ENCODE measurements around the gene DHRS13.
"Not testable (repeated sequence)": the region's sequence is repeated elsewhere in the genome, so short reads cannot be mapped to it uniquely, and the experiment has no call there.

The DHRS13 gene

DNA sequence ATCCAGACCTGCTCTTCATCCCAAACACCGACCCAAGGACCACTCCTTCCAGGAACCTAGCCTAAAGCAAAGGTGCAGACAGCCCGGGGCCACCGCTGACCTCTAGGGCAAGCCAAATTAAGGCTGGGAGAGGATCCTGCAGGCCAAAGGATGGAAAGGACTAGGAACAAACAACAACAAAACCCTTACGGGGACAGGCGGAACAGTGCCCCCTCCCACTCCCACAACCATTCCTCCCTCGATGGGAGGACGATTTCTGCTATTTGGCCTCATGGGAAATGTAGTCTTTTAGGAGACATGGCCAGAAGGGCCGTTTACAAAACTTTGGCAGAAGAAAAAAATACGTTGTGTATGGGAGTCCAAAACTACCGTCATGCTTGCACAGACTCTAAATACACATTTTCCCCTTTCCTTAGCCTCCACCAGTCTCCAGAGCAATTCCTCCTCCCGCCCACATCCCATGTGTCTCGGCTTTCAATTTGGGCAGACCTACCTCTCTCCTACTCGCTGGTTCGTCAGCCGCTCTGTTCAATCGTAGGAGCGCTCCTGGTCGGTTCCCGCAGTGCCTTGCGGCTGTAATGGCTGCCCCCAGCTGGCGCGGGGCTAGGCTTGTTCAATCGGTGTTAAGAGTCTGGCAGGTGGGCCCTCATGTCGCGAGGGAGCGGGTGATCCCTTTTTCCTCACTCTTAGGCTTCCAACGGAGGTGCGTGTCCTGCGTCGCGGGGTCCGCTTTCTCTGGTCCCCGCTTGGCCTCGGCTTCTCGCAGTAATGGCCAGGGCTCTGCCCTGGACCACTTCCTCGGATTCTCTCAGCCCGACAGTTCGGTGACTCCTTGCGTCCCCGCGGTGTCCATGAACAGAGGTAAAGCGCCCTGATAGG, 48.2 kb downstream of the DHRS13 start, which contains the start of gene ERAL1:
ERAL1 (plus strand) TSS at position 560 of the 879 bp plus-strand sequence; CDS start at position 579, 19 bp downstream.
- peak; percentile 82 to 85 for DNase-seq

- DNase-seq = no peak
Measured at GRCh38 chr17:28853295-28853694, 49.6 kb downstream of the DHRS13 start.

GRCh38 chr17:28849281-28849680, 53.6 kb downstream of the DHRS13 start:
- DNase-seq = no peak

GRCh38 chr17:28848667-28849066, 54.2 kb downstream of the DHRS13 start:
- not testable (repeated sequence) for DNase-seq

All from hippocampal formation (tissue), 2 donors.